GM18526 (cell line): ENCODE results near the gene CACNA1C.

Experiments
- POLR2A ChIP-seq: IDR thresholded peaks from 3 replicates; pipeline ENCODE4 v1.6.1; 2011; ENCODE audit not compliant: insufficient read length; ENCODE audit errors: extremely low read depth

Gene CACNA1C

DNA sequence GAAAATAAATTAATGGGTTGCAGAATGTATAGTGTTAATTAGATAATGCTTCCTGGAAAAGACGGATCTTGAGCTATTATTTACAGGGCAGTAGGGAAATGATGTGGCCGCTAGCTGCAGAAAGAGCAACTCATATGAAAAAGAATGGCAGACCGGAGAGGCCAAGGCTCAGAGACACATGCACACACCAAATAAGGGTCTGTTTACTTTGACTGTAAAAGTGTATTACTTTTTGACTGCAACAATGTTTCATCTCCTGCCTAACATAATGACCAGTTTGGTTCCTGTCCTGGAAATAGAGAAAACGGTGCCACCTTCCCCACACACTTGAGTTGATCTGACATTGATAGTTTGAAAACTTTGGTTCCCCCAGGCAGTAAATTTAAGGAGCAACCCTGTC lies 290.9 kb downstream of the CACNA1C start:
- no peak for TF ChIP-seq POLR2A

DNA sequence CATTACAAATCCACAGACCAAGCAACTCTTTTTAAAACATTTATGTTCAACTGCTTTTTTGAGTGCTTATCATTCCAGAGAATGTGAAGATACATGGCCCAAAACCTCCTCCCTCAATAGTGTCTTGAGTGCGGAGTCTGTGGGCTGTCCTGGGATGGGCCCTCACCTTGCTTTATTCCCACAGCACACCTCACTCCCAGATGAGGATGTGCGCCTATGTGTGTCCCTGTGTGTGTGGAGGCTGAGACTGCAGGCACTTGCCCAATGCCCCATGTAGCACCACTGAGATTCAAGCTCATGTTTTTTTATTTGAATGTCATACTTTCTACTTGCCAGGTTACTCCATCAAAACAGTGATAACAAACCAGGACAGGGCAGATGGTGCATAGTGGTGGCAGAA lies 291.7 kb downstream of the CACNA1C start:
- TF ChIP-seq POLR2A: no peak

DNA sequence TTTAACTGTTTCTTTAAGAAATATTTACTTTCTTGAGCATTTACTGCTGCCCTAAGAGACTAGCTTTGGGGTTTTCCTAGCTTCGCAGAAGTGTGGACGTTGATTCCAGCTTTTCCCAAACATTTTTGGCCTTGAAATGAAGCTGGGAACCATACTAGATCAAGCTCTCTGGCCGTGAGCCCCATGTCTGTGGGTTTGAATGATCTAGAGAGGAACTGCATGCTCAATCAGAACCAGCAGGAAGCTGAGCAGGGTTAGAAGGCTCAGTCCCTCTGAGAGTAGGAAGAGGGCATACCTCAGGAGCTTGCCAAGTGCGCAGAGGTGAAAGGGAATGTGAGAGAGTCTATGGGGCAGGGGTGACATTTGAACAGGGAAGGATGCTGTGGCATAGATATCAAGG lies 292.1 kb downstream of the CACNA1C start:
- TF ChIP-seq POLR2A: no peak

DNA sequence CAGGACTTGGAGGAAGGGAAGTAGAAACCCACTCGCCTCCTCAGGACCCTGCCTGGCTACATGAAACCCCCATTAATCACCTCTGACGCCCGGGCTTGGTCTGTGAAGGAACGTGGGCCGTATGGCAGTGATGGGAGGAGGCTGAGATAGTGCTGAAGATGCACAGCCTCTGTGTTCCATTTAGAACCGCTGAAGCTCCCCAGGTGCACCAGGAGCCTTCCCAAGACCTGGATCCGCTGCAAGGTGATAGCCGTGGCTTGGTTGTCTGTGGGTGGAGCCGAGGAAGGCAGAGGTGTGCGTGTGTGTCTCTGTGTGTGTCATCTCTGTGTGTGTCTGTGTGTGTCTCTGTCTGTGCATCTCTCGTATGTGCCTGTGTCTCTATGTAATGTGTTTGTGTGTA lies 293.1 kb downstream of the CACNA1C start:
- no peak for TF ChIP-seq POLR2A

DNA sequence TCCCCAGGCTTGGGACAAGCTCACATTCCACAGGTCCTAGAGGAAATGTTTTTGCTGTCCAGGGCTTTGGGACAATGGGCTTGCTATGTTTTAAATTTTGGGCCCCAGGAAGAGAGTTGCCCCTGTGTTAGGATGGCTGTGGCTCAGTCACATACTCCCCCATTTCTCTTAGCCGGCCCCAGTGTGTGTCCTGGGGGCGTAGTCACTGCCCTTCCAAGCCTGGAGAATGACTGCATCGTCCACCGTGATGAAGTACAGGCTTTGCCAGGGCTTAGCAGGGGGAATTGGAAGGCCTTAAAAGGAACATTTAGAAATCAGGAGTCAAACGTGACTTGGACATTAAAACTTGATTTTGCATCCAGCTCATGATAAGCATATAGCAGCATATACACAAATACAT lies 293.6 kb downstream of the CACNA1C start:
- TF ChIP-seq POLR2A: no peak

- no peak for TF ChIP-seq POLR2A
Measured at GRCh38 chr12:2347137-2347843, 294.5 kb downstream of the CACNA1C start.

DNA sequence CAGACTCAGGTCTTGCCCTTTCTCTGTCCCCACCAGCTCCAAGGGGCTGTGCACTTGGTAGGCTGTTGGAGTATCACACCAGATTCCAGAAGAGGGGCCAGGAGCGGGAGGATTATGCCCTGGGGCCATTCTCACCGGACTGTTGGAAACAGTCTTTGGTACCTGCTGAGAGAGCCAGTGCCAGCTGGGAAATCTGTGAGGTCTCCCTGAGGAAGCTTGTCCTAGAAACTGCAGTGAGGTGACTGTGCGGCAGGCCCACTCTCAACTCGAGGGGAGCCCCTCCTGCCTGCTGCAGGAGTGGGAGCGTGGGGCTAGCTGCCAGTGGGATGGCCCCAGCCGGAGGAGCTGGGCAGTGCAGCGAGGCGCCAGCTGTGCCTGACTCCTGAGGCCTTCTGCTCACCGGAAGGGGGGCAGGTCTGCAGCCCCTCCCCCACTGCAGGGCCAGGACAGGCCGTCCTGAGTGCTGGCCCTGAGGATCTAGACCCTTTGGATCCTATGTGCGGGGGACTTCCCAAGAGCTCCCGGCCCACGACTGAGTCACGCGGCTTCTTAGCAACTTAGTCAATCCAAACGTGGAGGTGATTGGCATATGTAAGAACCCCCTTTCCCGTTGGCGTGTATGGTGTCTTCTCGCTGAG lies 295.2 kb downstream of the CACNA1C start:
- TF ChIP-seq POLR2A: no peak

GRCh38 chr12:2348482-2348852 lies 295.7 kb downstream of the CACNA1C start:
- no peak for TF ChIP-seq POLR2A

DNA sequence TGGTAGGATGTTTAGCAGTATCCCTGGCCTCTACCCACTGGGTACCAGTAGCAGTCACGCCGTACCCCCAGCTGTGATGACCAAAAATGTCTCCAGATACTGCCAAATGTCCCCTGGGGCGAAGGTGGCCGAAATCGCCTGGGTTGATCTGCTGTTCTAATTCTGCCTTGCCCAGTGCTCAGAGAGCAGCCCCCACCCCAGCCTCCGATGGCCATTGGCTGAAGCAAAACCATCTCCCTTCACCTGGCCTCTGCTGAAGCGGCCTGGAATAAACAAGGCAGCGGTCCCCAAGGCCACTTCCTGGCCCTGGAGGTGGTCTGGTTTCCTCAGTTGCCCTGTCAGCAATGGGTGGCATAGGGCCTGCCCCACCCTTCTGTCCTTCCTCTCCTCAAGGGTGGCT lies 298.4 kb downstream of the CACNA1C start:
- no peak for TF ChIP-seq POLR2A

GRCh38 chr12:2352203-2352602 lies 299.4 kb downstream of the CACNA1C start:
- TF ChIP-seq POLR2A: no peak

- no peak for TF ChIP-seq POLR2A
Measured at GRCh38 chr12:2353281-2353680, 300.5 kb downstream of the CACNA1C start.

GRCh38 chr12:2353691-2354090 lies 300.9 kb downstream of the CACNA1C start:
- no peak for TF ChIP-seq POLR2A

DNA sequence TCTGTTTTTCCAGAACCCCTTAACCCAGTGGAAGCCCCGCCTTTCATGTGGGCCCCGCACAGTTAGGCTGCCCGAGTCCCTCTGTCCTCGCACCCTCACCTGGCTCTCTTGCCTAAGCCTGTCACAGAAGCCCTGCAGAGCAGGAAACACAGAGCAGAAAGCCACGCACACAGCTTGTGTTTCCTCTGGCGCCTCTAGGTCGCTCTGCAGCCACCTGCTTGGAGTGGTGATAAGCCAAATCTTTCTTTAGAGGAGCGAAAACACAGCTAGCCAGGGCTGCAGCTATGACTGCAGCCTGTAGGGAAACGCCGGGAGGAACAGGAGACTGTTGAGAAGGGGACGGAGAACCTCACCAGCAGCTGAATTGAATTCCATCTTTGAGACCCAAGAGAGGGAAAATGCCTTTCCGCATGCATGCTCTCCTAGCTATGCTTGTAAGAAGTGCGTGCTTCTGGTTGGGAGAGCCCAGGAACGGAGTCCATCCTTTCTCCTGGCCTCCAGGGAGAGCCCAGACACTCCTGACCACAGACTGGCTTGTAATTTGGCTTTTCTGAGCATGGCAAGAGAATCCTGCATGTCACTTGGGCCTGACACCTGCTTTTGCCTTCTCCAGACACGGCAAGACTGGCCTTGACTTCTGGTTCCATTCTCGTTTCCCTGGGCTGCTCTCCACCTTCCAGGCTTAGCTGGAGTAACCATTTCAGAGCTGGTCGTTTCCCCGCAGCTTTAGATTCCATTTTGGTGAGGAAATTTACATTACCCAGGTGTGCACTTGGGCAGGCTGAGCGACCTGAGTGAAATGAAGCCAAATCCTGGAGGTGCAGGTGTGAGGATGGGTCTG lies 301.6 kb downstream of the CACNA1C start:
- no peak for TF ChIP-seq POLR2A

DNA sequence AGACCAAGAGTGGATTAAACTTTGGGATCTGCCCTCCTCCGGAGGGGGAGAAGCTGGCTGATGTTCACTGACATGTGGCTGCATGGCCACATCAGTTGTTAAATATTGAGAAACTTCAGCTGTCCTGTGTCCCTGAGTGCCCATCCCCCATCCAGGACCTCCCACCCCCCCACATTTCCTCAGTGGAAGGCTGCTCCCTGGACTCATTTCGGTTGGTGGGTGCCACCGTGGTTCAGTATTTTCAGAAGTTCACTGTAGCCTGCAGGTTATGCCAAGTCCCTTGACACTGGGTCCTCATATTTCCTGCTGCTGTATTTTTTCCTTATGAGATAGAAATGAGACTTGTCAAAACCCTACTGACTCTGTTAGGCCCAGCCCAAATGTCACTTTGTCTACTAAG lies 302.4 kb downstream of the CACNA1C start:
- TF ChIP-seq POLR2A: no peak

DNA sequence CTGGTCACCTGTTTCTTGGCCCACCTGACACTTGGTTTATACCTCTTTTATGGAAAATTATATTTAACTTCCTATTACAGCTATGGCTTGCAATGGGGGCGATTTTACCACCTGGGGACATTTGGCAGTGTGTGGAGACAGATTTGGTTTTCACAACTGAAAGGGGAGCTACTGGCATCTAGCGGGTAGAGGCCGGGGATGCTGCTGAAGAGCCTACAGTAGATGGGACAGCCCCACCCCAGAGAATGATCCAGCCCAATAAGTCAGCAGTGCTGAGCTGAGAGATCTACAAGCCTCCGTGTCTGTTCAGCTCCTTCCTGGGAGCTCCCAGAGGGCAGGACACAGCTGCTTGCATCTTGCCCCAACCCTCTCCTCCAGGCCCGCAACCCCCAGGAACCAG lies 302.8 kb downstream of the CACNA1C start:
- no peak for TF ChIP-seq POLR2A

GRCh38 chr12:2356601-2357125 lies 303.9 kb downstream of the CACNA1C start:
- no peak for TF ChIP-seq POLR2A
